ENCODE results near the gene IL17RC.

IL17RC gene

GRCh38 chr3:9876991-9877390 lies 39.9 kb upstream of the IL17RC start:
- Mint-ChIP-seq H3K4me1 (peaks cover 23% of the 10 kb centered on the region), H3K4me3 (no peak overlapping the region), H3K9me3 (no peaks in the 10 kb centered on the region), H3K27me3 (ENCODE audit: low read depth) (peaks cover 4% of the 10 kb centered on the region), H3K27ac (no peak overlapping the region), H3K36me3 (ENCODE audit: low read depth) (no peaks in the 10 kb centered on the region)
- TF ChIP-seq, protein P1, sequence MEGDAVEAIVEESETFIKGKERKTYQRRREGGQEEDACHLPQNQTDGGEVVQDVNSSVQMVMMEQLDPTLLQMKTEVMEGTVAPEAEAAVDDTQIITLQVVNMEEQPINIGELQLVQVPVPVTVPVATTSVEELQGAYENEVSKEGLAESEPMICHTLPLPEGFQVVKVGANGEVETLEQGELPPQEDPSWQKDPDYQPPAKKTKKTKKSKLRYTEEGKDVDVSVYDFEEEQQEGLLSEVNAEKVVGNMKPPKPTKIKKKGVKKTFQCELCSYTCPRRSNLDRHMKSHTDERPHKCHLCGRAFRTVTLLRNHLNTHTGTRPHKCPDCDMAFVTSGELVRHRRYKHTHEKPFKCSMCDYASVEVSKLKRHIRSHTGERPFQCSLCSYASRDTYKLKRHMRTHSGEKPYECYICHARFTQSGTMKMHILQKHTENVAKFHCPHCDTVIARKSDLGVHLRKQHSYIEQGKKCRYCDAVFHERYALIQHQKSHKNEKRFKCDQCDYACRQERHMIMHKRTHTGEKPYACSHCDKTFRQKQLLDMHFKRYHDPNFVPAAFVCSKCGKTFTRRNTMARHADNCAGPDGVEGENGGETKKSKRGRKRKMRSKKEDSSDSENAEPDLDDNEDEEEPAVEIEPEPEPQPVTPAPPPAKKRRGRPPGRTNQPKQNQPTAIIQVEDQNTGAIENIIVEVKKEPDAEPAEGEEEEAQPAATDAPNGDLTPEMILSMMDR (IDR thresholded peaks at IDR 0.05; ENCODE audit: unreplicated experiment in 3 of 3) = no peak

- H3K27me3 Mint-ChIP-seq (ENCODE audit: low read depth) = peaks cover 4% of the 10 kb centered on the region
- TF ChIP-seq, protein P1 (IDR thresholded peaks at IDR 0.05; ENCODE audit: unreplicated experiment in 3 of 3) = no peak
- H3K27ac Mint-ChIP-seq = no peak overlapping the region
- no peaks in the 10 kb centered on the region for H3K9me3 Mint-ChIP-seq
- H3K36me3 Mint-ChIP-seq (ENCODE audit: low read depth) = no peaks in the 10 kb centered on the region
- H3K4me1 Mint-ChIP-seq = peaks cover 23% of the 10 kb centered on the region
- H3K4me3 Mint-ChIP-seq = no peak overlapping the region
These were observed 38.2 kb upstream of the IL17RC start for GRCh38 chr3:9878700-9879099.

- peaks cover 4% of the 10 kb centered on the region for H3K27me3 Mint-ChIP-seq (ENCODE audit: low read depth)
- H3K36me3 Mint-ChIP-seq (ENCODE audit: low read depth) = no peaks in the 10 kb centered on the region
- H3K9me3 Mint-ChIP-seq = no peaks in the 10 kb centered on the region
- no peak within 1 kb of the TSS for H3K4me3 Mint-ChIP-seq
- TF ChIP-seq, protein P1 (IDR thresholded peaks at IDR 0.05; ENCODE audit: unreplicated experiment in 3 of 3) = no peak
- H3K27ac Mint-ChIP-seq = peak within 1 kb of the TSS in 1 of 3 experiments; percentile 63
- peaks cover 23% of the 10 kb centered on the region for H3K4me1 Mint-ChIP-seq
These were observed 36.9 kb upstream of the IL17RC start, which contains the start of gene CIDEC for GRCh38 chr3:9879830-9880549. Gene CIDEC (minus strand): TSS chr3:9880253. CDS start chr3:9878486, 1,767 bp downstream.

DNA sequence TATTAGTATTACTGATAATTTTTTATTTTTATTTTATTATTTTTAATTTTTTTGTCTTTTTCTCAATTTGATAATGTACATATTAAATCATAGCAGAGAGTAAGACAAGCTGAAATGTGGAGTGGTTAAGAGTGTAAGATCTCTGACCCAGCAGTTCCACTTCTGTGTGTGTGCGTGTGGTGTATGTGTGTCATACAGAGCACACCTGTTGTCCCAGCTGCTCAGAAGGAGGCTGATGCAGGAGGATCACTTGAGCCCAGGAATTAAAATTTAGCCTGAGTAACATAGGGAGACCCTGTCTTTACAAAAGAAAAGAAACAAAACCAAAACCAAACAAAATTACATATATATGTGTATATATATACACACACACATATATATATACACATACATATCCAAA lies 35.5 kb upstream of the IL17RC start:
- H3K9me3 Mint-ChIP-seq = no peaks in the 10 kb centered on the region
- peaks cover 16% of the 10 kb centered on the region for H3K4me1 Mint-ChIP-seq
- TF ChIP-seq, protein P1 (IDR thresholded peaks at IDR 0.05; ENCODE audit: unreplicated experiment in 3 of 3) = no peak
- H3K4me3 Mint-ChIP-seq = no peak overlapping the region
- H3K36me3 Mint-ChIP-seq (ENCODE audit: low read depth) = no peaks in the 10 kb centered on the region
- peaks cover 4% of the 10 kb centered on the region for H3K27me3 Mint-ChIP-seq (ENCODE audit: low read depth)
- peak overlapping the region in 2 of 3 experiments; percentile 55 to 74 for H3K27ac Mint-ChIP-seq

GRCh38 chr3:9883706-9884554 lies 33.0 kb upstream of the IL17RC start:
- Mint-ChIP-seq H3K27me3 (ENCODE audit: low read depth) (no peaks in the 10 kb centered on the region), H3K27ac (peak overlapping the region in 1 of 3 experiments; percentile 11), H3K4me3 (no peak overlapping the region), H3K9me3 (no peaks in the 10 kb centered on the region), H3K4me1 (peaks cover 16% of the 10 kb centered on the region), H3K36me3 (ENCODE audit: low read depth) (no peaks in the 10 kb centered on the region)
- TF ChIP-seq, protein P1 (IDR thresholded peaks at IDR 0.05; ENCODE audit: unreplicated experiment in 3 of 3) = no peak

Data from nephron (organoid).